Hepatocyte (in vitro differentiated cells): Measurements from ENCODE around the gene ATP8A2.

Experiments used
- EZH2 ChIP-seq: fragments of 200-600 bp; sonication (generic); IDR thresholded peaks from 2 replicates; pipeline ENCODE4 v1.6.1; 2016; ENCODE audit warnings: antibody characterized with exemption, mild to moderate bottlenecking, borderline replicate concordance
- TF ChIP-seq, protein P1 (sequence below): fragments of 200-600 bp; sonication (generic); IDR thresholded peaks from 2 replicates; pipeline ENCODE4 v1.5.1; 2016; ENCODE audit warnings: antibody characterized with exemption, mild to moderate bottlenecking; ENCODE audit not compliant: poor library complexity

DNA sequence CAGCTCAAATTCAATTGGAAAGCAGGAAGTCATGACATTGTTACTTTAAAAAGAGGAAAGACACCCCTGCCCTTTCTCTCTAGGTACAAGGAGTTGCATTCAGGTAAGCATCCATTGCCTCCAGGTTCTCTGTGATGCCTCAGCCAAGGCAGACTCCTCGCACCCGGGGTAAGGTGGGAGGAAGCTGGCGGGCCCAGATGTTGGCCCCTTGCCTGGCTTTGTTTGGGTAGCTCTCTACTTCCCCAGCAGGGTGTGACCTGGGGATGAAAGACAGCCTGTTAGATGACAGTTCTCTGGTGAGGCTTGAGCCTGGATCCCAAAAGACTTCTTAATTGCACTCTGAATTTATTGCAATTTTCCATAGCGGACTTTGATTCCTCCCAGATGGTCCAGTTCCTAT lies 654.4 kb downstream of the ATP8A2 start:
- TF ChIP-seq, protein P1, sequence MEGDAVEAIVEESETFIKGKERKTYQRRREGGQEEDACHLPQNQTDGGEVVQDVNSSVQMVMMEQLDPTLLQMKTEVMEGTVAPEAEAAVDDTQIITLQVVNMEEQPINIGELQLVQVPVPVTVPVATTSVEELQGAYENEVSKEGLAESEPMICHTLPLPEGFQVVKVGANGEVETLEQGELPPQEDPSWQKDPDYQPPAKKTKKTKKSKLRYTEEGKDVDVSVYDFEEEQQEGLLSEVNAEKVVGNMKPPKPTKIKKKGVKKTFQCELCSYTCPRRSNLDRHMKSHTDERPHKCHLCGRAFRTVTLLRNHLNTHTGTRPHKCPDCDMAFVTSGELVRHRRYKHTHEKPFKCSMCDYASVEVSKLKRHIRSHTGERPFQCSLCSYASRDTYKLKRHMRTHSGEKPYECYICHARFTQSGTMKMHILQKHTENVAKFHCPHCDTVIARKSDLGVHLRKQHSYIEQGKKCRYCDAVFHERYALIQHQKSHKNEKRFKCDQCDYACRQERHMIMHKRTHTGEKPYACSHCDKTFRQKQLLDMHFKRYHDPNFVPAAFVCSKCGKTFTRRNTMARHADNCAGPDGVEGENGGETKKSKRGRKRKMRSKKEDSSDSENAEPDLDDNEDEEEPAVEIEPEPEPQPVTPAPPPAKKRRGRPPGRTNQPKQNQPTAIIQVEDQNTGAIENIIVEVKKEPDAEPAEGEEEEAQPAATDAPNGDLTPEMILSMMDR = no peak
- no peak for TF ChIP-seq EZH2
